ENCODE data around the gene HOMER2. TPM values are rescaled to one million over a fixed set of nuclear protein-coding genes. Genes with fewer than 3 reads are reported as not detected.

HOMER2 gene
- total and polyA plus RNA-seq, 9 of the 15 experiments (the other 6 are each of a cell fraction or from before 2014, with no cell fraction given), result 0.13 to 0.47 (median 0.29) TPM; not detected in 1

- Histone ChIP-seq H3K9ac (ENCODE audit: insufficient read depth in 1 of 2, low read depth in 2 of 2, low read length in 2 of 2) (no peak overlapping the region), H3K79me2 (ENCODE audit: control insufficient read depth, insufficient read depth, low read length) (no peaks in the 10 kb centered on the region), H3K27me3 (ENCODE audit: control insufficient read depth in 2 of 2, insufficient read depth in 2 of 2, low read length in 2 of 2) (no peaks in the 10 kb centered on the region), H2AFZ (ENCODE audit: low read depth, low read length) (no peak overlapping the region), H4K20me1 (replicated peaks; ENCODE audit: control insufficient read depth, insufficient read depth, low read length) (no peaks in the 10 kb centered on the region), H3K9me3 (replicated peaks; ENCODE audit: control insufficient read depth, insufficient read depth, low read depth, low read length) (peaks cover 5% of the 10 kb centered on the region; the same call in 1 of the 2 replicates), H3K9me1 (ENCODE audit: control insufficient read depth, insufficient read depth, low read length) (no peaks in the 10 kb centered on the region), H3K27ac (ENCODE audit: extremely low read depth, low read depth, low read length) (no peak overlapping the region), H3K36me3 (ENCODE audit: control insufficient read depth, insufficient read depth, low read length) (no peaks in the 10 kb centered on the region; the same call in 2 of the 3 replicates), H3K4me2 (ENCODE audit: insufficient read depth, low read length) (no peak overlapping the region), H3K4me3 (no peak overlapping the region), H3K4me1 (replicated peaks in 1 of 2; ENCODE audit: control insufficient read depth in 2 of 2, insufficient read depth in 2 of 2, low read length in 2 of 2) (peaks cover 0 to 5% of the 10 kb centered on the region in 2 experiments; a peak in 3 of 5 replicates)
- intact Hi-C loops (cut with micrococcal nuclease) (no loop called here), in situ Hi-C loops (cut with MboI) (loop anchor here (10.0 kb wide), 1 partner anchor 126 kb away; no protein-coding TSS in a partner anchor)
- WGBS (ENCODE audit: insufficient coverage, low coverage, missing lambda C conversion rate), result 0% methylated on average over 2 of the region's 2 CpGs
- ATAC-seq (no peak), FAIRE-seq (no peak), DNase-seq (ENCODE audit: extremely low read depth in 1 of 4, low spot score in 3 of 4) (no peak)
- TF ChIP-seq MEIS2 (IDR thresholded peaks at IDR 0.05; ENCODE audit: partially characterized antibody), result peak; percentile 72
- TF ChIP-seq ZNF146 (CRISPR knock-in tag; IDR thresholded peaks at IDR 0.05; ENCODE audit: unreplicated experiment), result no peak
- no peak for TF ChIP-seq PBX2 (CRISPR knock-in tag; IDR thresholded peaks at IDR 0.05; ENCODE audit: low read depth)
- peak; percentile 77 for TF ChIP-seq PBX2 (tag; conservative IDR thresholded peaks at IDR 0.05; ENCODE audit: low read depth)
- no peak for TF ChIP-seq FOXK2 (conservative IDR thresholded peaks at IDR 0.05 in 1 of 2, IDR thresholded peaks at IDR 0.05 in 1 of 2; ENCODE audit: low read depth in 2 of 2)
- no peak for TF ChIP-seq ETS1 (conservative IDR thresholded peaks at IDR 0.05; ENCODE audit: control insufficient read depth, low read depth, low read length)
- CTCF ChIA-PET (ENCODE audit: low intra/inter-chr PET ratio), result no interaction called here
- POLR2A ChIA-PET, result no interaction called here
- BruUV-seq (replicated peaks), result no TSS peak
These were observed 28.5 kb upstream of the HOMER2 start for GRCh38 chr15:82980981-82981380.

Data from K562 (cell line).